Osteocyte (in vitro differentiated cells): ENCODE measurements around the gene HGD. TPM values are rescaled to one million over a fixed set of nuclear protein-coding genes. Genes with fewer than 3 reads are reported as not detected.

Source experiments
- DNase-seq: peaks from one replicate; pipeline ENCODE4 v3.0.0; 2021; ENCODE audit warnings: mixed read lengths; ENCODE audit not compliant: unreplicated experiment; ENCODE audit errors: extremely low spot score
- H3K27ac Mint-ChIP-seq: one replicate; pipeline ENCODE4 v1.8.0; 2021; ENCODE audit warnings: mild to moderate bottlenecking, mixed read lengths; ENCODE audit not compliant: unreplicated experiment
- H3K27me3 Mint-ChIP-seq: one replicate; pipeline ENCODE4 v1.8.0; 2021; ENCODE audit warnings: mixed read lengths; ENCODE audit not compliant: unreplicated experiment
- H3K36me3 Mint-ChIP-seq: one replicate; pipeline ENCODE4 v1.8.0; 2021; ENCODE audit warnings: mixed read lengths; ENCODE audit not compliant: unreplicated experiment
- H3K4me1 Mint-ChIP-seq: one replicate; pipeline ENCODE4 v1.8.0; 2021; ENCODE audit warnings: mixed read lengths; ENCODE audit not compliant: unreplicated experiment
- H3K4me3 Mint-ChIP-seq: one replicate; pipeline ENCODE4 v1.8.0; 2021; ENCODE audit warnings: mild to moderate bottlenecking, moderate library complexity, mixed read lengths; ENCODE audit not compliant: unreplicated experiment
- H3K9me3 Mint-ChIP-seq: one replicate; pipeline ENCODE4 v1.8.0; 2021; ENCODE audit warnings: mixed read lengths; ENCODE audit not compliant: unreplicated experiment
- CTCF ChIP-seq: fragments of 200-600 bp; sonication (generic); IDR thresholded peaks from 2 replicates; pipeline ENCODE4 v1.5.0; 2021; ENCODE audit warnings: antibody characterized with exemption, mild to moderate bottlenecking, moderate library complexity
- total RNA-seq: library from RNA; stranded (reverse); gene quantifications from 2 replicates; pipeline ENCODE4 v1.2.1, GENCODE V29; 2021

Gene HGD
- total RNA-seq, 1 donor from 2014 or later, result 0.27 TPM

- Mint-ChIP-seq H3K27ac (peak overlapping the region; percentile 73), H3K4me3 (peak overlapping the region; percentile 7), H3K4me1 (peaks cover 22% of the 10 kb centered on the region), H3K27me3 (peaks cover 15% of the 10 kb centered on the region), H3K9me3 (no peaks in the 10 kb centered on the region), H3K36me3 (no peaks in the 10 kb centered on the region)
- no peak for DNase-seq
- TF ChIP-seq CTCF, result no peak
These were observed 20.1 kb downstream of the HGD start for GRCh38 chr3:120661945-120662344.

GRCh38 chr3:120661106-120661905 is 20.7 kb downstream of the HGD start:
- no peaks in the 10 kb centered on the region for H3K36me3 Mint-ChIP-seq
- peaks cover 22% of the 10 kb centered on the region for H3K4me1 Mint-ChIP-seq
- H3K27me3 Mint-ChIP-seq, result peaks cover 15% of the 10 kb centered on the region
- no peaks in the 10 kb centered on the region for H3K9me3 Mint-ChIP-seq
- peak overlapping the region; percentile 73 for H3K27ac Mint-ChIP-seq
- TF ChIP-seq CTCF, result no peak
- DNase-seq, result no peak
- H3K4me3 Mint-ChIP-seq, result peak overlapping the region; percentile 7

- no peak overlapping the region for H3K27ac Mint-ChIP-seq
- no peak overlapping the region for H3K4me3 Mint-ChIP-seq
- TF ChIP-seq CTCF, result no peak
- H3K27me3 Mint-ChIP-seq, result peaks cover 5% of the 10 kb centered on the region
- H3K9me3 Mint-ChIP-seq, result no peaks in the 10 kb centered on the region
- no peaks in the 10 kb centered on the region for H3K36me3 Mint-ChIP-seq
- H3K4me1 Mint-ChIP-seq, result peaks cover 22% of the 10 kb centered on the region
- DNase-seq, result no peak
These were observed 22.2 kb downstream of the HGD start for GRCh38 chr3:120659834-120660233.

GRCh38 chr3:120659285-120659684 is 22.8 kb downstream of the HGD start:
- no peak for DNase-seq
- no peak for TF ChIP-seq CTCF
- H3K27me3 Mint-ChIP-seq, result peaks cover 4% of the 10 kb centered on the region

GRCh38 chr3:120652896-120653545 is 29.0 kb downstream of the HGD start:
- DNase-seq, result no peak
- Mint-ChIP-seq H3K27me3 (no peaks in the 10 kb centered on the region), H3K36me3 (no peaks in the 10 kb centered on the region), H3K4me1 (peaks cover 12% of the 10 kb centered on the region), H3K4me3 (no peak overlapping the region), H3K27ac (peak overlapping the region; percentile 4), H3K9me3 (no peaks in the 10 kb centered on the region)
- no peak for TF ChIP-seq CTCF

More at GRCh38 chr3:120659285-120659684, 22.8 kb downstream of the HGD start:
- Mint-ChIP-seq H3K36me3 (no peaks in the 10 kb centered on the region), H3K9me3 (no peaks in the 10 kb centered on the region), H3K4me3 (no peak overlapping the region), H3K4me1 (peaks cover 22% of the 10 kb centered on the region), H3K27ac (no peak overlapping the region)
